Measurements from ENCODE around the gene TPGS1. TPM values are rescaled to one million over a fixed set of nuclear protein-coding genes. Genes with fewer than 3 reads are reported as not detected.

Gene TPGS1
- total RNA-seq, 1 donor = 29.6 TPM

DNA sequence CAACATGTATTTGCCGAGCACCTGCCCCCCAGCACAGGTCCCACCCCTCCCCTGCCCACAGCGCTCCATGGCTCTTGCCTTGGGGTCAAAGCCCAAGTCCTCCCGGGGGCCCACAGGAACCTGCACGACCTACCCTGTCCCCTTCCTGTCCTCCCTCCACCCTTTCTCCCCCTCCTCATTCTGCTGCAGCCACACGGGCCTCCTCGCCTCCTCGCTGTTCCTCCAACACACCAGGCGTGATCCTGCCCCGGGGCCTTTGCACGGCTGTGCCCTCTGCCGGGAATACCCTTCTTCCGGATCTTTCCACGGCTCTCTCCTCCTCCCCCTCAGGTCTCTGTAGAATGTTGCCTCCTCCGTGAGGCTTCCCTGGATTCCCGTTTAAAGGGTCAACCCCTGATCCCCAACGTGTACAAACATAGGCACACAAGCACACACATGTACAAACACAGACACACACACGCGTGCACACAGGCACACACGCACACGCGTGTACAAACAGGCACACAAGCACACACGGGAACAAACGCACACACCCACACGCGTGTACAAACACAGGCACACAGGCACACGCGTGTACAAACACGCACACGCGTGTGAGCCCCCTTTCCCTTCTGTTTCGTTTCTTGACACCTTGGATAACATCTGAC, 8.2 kb upstream of the TPGS1 start:
- H3K4me1 ChIP-seq (ENCODE audit: insufficient read depth, low read length) = peaks cover 9% of the 10 kb centered on the region
- peaks cover 19% of the 10 kb centered on the region for H3K27me3 ChIP-seq (ENCODE audit: insufficient read depth, low read length)
- H3K9me3 ChIP-seq (ENCODE audit: low read depth, low read length) = no peaks in the 10 kb centered on the region
- H3K4me3 ChIP-seq (ENCODE audit: low read length) = no peak overlapping the region

DNA sequence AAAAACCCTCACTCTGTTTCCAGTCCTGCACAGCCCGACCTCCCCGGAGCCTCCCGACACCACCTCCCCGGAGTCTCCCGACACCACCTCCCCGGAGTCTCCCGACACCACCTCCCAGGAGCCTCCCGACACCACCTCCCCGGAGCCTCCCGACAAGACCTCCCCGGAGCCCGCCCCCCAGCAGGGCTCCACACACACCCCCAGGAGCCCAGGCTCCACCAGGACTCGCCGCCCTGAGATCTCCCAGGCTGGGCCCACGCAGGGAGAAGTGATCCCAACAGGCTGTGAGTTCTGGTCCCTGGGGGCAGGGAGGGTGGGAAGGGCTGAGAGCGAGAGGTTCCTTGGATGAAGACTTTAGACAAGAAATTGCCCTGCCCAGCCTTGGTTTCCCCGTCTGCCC, 5.7 kb upstream of the TPGS1 start:
- Histone ChIP-seq H3K4me1 (ENCODE audit: insufficient read depth, low read length) (peaks cover 20% of the 10 kb centered on the region), H3K4me3 (ENCODE audit: low read length) (no peak overlapping the region), H3K27me3 (ENCODE audit: insufficient read depth, low read length) (peaks cover 14% of the 10 kb centered on the region), H3K9me3 (ENCODE audit: low read depth, low read length) (no peaks in the 10 kb centered on the region)

DNA sequence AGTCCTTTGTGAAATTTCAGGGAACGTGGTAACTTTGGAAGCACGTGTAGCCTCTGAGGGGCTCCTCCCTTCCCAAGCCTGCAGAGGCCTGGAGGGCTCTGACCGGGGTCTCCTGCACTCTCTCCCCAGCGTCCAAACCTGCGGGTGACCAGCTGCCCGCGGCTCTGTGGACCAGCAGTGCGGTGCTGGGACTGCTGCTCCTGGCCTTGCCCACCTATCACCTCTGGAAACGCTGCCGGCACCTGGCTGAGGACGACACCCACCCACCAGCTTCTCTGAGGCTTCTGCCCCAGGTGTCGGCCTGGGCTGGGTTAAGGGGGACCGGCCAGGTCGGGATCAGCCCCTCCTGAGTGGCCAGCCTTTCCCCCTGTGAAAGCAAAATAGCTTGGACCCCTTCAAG, 2.7 kb upstream of the TPGS1 start:
- H3K27me3 ChIP-seq (ENCODE audit: insufficient read depth, low read length) = peaks cover under 1% of the 10 kb centered on the region
- H3K4me3 ChIP-seq (ENCODE audit: low read length) = no peak overlapping the region
- no peaks in the 10 kb centered on the region for H3K9me3 ChIP-seq (ENCODE audit: low read depth, low read length)
- H3K4me1 ChIP-seq (ENCODE audit: insufficient read depth, low read length) = peaks cover 34% of the 10 kb centered on the region

DNA sequence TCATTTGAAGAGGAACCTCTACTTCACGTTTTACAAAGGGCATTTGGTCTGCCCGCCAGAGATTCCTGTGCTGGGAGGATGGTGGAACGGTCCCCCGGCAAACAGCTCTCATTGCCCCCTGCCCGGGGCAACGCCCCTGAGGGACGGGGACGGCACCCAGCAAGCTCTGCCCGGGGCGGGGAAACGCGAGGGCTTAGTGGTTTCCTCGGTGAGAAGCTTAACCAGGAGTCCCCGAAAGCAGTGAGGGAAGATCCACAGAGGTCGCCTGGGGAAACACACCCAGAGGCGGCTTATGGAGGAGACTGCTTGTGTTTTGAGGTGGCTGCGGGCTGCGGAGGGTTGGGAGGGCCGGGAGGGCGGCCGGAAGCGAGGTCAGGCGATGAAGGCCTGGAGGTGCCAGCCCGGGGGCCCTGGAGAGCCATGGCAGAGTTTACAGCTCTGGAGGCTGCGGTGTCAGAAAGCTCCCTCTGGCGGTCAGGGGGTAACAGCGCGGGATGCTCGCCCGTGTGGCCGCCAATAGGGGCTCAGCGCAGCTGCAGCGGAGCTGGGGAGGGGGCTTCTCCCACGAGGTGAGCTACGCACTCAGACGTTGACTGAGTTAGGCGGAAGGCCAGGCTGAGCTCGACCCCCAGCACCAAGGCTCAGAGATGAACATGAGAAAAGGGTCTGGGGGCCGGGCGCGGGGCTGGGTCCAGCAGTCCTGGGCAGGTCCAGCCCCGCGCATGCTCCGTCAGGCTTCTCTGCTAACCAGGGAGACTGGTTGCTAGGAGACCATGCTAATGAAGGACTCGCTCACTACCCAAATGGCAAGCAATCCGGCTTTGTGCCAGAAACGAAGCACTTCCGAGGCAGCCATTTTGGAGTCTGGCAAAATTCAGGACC, 652 bp upstream of the TPGS1 start:
- peaks cover 55% of the 10 kb centered on the region for H3K4me1 ChIP-seq (ENCODE audit: insufficient read depth, low read length)
- no peaks in the 10 kb centered on the region for H3K27me3 ChIP-seq (ENCODE audit: insufficient read depth, low read length)
- peak overlapping the region; percentile 96 for H3K4me3 ChIP-seq (ENCODE audit: low read length)

DNA sequence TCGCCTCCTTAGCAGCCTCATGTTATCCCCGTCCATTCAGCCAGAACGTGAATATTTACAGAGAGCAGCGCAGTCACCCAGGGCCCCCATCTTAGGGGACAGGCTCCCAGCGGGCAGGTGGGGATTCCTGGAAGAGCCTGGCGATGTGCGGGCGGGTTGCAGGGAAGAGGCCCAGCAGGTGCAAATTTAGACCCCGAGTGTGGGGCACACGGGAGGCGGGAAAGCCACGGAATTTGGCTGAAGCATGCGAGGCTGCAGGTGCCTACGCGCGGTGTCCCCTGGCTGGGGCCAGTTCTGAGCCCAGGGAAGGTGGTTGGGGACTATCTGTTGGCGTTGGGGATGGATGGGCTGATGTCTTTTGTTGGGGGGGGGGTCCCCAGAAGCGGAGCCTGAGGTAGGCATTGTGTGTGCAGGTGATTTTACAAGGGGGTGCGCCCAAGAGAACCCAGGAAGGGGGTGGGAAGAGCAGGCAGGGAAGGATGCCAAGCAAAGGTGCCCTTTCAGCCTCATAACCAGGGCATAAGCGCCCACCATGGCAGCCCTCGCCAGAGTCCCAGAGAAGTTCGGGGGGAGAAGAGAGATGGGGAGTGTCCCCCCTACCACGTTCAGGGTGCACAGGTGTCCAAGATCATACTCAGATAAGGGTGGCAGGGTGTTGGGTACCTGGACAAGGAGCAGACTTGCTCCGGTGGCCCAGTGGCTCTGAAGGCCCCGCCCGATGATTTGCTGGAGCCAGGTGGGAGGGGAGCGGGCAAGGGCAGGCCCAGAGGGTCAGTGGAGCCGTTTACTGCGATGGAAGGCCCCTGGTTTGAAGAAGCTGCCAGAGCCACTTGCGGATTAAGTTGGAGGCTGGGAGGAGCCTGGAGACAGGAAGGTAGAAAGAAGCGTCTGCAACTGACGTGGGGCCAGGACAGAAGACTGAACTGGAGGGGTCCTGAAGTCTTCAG, 1.2 kb downstream of the TPGS1 start:
- peaks cover 60% of the 10 kb centered on the region for H3K4me1 ChIP-seq (ENCODE audit: insufficient read depth, low read length)
- no peaks in the 10 kb centered on the region for H3K9me3 ChIP-seq (ENCODE audit: low read depth, low read length)
- H3K27me3 ChIP-seq (ENCODE audit: insufficient read depth, low read length) = no peaks in the 10 kb centered on the region
- peak overlapping the region; percentile 96 for H3K4me3 ChIP-seq (ENCODE audit: low read length)

More for the DNA sequence above, 652 bp upstream of the TPGS1 start:
- no peaks in the 10 kb centered on the region for H3K9me3 ChIP-seq (ENCODE audit: low read depth, low read length)

DNA sequence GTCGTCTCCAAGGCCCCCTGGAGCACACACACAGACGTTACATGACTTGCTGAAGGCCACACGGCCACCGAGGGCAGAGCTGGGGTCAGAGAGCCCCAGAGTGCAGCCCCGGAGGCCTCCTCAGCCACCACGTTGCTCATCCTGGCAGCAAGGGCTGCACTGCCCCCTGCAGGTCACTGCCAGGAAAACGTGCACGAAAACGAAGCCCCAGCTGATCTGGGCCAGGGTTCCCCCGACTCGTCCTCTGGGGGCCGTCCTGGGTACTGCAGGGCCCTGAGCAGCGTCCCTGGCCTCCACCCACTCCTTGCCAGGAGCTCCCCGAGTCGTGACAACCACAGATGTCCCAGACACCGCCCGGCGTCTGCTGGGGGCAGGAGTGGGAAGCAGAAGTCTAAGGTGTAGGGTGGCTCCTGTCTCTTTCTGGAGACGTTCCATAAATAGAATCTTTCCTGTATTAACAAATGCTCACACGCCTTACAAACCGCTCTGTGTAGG, 3.4 kb downstream of the TPGS1 start:
- H3K4me1 ChIP-seq (ENCODE audit: insufficient read depth, low read length) = peaks cover 58% of the 10 kb centered on the region
- H3K9me3 ChIP-seq (ENCODE audit: low read depth, low read length) = no peaks in the 10 kb centered on the region
- no peaks in the 10 kb centered on the region for H3K27me3 ChIP-seq (ENCODE audit: insufficient read depth, low read length)
- peak overlapping the region; percentile 15 for H3K4me3 ChIP-seq (ENCODE audit: low read length)

DNA sequence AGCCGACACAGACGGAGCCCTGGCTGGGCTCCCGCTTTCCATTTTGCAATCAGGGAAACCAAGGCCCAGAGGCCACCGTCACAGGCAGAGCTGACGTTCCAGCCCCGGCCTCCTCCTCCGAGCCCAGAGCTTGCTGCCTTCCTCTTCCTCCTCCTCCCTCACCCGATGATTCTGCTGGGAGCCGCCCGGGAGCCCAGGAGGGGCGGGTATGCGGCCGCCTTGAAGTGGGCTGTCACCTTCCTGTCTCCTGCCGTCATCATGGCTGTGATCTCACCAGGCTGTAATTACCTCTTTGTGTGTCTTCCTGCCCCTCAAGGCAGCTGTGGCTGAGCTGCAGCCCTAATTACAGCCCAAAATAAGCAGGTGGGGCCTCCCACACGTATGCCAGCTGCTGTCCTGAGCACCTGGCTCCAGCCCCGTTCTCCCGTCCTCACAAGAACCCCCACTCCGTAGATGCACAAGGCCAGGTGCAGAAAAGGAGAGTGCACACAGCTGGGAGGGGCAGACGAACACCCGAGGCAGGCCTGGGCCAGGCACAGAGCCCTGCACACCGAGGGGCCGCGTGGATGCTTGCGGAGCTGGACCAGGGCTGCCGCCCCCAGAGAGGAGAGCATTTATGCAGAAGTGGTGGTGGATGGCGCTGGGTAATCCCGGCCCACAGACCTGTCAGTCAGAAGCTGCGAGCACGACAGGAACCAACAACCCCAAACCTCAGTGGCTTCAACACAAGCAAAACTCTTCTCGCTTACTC, 4.0 kb downstream of the TPGS1 start:
- H3K4me3 ChIP-seq (ENCODE audit: low read length) = peak overlapping the region; percentile 15
- no peaks in the 10 kb centered on the region for H3K27me3 ChIP-seq (ENCODE audit: insufficient read depth, low read length)
- peaks cover 52% of the 10 kb centered on the region for H3K4me1 ChIP-seq (ENCODE audit: insufficient read depth, low read length)
- no peaks in the 10 kb centered on the region for H3K9me3 ChIP-seq (ENCODE audit: low read depth, low read length)

DNA sequence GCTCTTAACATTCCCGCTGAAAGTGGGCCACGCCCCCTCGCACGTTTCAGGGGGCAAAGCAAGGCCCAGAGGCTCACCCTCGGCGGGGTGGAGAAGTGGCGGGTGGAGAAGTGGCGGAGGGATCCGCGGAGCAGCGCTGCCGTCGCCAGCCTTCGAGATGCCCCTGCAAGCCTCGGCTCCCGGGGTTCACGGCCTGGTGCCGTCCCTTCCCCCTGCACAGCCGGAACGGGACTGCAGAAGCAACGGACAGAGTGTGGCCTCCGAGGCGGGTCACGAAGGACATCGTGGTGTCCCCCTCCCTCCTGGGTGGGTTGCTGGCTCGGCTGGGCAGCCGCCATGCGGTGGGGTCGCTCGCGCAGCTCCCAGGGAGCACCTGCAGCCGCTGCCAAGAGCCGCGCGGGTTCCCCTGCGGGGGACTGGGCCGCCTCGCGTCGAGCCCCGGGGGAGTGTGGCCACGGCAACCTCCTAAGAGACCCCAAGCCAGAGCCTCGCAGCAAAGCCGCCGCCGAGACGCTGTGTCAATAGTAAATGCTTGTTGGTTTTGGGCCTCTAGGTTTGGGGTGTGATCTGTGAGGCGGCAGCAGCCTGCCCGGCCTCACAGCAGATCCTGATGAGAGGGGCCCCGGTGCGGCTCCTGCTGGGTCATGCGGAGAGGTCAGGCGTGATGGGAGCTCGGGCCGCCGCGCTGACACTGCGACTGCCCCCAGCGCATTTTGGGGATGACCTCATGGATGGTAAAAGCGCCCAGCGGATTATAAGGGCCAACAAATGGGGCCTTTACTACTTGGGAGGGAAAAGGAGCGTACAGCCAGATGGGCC, 5.5 kb downstream of the TPGS1 start:
- Histone ChIP-seq H3K27me3 (ENCODE audit: insufficient read depth, low read length) (no peaks in the 10 kb centered on the region), H3K4me1 (ENCODE audit: insufficient read depth, low read length) (peaks cover 49% of the 10 kb centered on the region), H3K9me3 (ENCODE audit: low read depth, low read length) (no peaks in the 10 kb centered on the region), H3K4me3 (ENCODE audit: low read length) (no peak overlapping the region)

DNA sequence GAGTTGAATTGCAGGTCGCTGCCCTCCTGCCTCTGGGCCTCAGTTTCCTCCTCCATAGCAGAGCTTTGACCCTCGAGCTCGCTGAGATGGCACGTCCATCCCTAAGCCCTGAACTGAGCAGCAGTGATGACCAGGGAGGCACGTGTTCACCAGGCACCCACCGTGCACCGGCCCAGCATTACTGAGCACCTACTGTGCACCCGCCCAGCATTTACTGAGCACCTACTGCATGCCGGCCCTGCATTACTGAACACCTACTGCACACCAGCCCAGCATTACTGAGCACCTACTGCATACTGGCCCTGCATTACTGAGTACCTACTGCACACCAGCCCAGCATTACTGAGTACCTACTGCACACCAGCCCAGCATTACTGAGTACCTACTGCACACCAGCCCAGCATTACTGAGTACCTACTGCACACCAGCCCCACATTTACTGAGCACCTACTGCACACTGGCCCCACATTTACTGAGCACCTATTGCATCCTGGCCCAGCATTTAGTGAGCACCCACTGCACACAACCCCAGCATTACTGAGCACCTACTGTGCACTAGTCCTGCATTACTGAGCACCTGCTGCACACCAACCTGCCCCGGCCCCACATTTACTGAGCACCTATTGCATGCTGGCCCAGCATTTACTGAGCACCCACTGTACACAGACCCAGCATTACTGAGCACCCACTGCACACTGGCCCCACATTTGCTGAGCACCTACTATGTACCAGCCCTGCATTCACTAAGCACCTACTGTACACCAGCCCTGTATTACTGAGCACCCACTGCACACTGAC, 6.3 kb downstream of the TPGS1 start:
- H3K9me3 ChIP-seq (ENCODE audit: low read depth, low read length) = no peaks in the 10 kb centered on the region
- H3K27me3 ChIP-seq (ENCODE audit: insufficient read depth, low read length) = no peaks in the 10 kb centered on the region
- H3K4me1 ChIP-seq (ENCODE audit: insufficient read depth, low read length) = peaks cover 41% of the 10 kb centered on the region
- H3K4me3 ChIP-seq (ENCODE audit: low read length) = no peak overlapping the region

DNA sequence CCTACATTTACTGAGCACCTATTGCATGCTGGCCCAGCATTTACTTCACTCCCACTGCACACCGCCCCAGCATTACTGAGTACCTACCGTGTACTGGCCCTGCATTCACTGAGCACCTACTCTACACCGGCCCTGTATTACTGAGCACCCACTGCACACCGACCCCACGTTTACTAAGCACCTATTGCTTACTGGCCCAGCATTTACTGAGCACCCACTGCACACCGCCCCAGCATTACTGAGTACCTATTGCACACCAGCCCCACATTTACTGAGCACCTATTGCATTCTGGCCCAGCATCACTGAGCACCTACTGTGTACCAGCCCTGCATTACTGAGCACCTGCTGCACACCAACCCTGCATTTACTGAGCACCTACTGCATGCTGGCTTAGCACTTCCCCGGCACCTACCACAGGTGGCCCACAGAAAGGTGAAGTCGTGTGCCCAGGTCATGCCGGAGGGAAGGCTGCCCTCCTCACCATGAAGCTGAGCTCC, 6.9 kb downstream of the TPGS1 start:
- Histone ChIP-seq H3K4me3 (ENCODE audit: low read length) (no peak overlapping the region), H3K9me3 (ENCODE audit: low read depth, low read length) (no peaks in the 10 kb centered on the region), H3K4me1 (ENCODE audit: insufficient read depth, low read length) (peaks cover 34% of the 10 kb centered on the region)

DNA sequence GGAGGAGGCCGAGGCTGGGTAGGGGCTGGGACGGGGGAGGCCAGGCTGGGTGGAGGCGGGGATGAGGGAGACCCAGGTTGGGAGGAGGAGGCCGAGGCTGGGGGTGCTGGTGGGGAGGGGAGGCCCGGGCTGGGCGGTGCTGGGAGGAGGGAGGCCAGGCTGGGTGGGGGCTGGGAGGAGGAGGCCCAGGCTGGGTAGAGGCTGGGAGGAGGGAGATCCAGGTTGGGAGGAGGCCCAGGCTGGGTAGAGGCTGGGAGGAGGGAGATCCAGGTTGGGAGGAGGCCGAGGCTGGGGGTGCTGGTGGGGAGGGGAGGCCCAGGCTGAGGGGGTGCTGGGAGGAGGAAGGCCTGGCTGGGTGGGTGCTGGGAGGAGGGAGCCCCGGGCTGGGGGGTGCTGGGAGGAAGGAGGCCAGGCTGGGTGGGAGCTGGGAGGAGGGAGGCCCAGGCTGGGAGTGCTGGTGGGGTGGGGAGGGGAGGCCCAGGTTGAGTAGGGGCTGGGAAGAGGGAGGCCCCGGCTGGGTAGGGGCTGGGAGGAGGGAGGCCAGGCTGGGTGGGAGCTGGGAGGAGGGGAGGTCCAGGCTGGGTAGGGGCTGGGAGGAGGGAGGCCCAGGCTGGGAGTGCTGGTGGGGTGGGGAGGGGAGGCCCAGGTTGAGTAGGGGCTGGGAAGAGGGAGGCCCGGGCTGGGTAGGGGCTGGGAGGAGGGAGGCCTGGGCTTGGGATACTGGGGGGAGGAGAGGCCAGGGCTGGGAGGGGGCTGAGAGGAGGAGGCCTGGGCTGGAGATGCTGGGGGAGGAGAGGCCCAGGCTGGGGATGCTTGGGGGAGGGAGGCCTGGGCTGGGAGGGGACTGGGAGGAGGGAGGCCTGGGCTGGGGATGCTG, 10.7 kb downstream of the TPGS1 start:
- Histone ChIP-seq H3K4me3 (ENCODE audit: low read length) (no peak overlapping the region), H3K27me3 (ENCODE audit: insufficient read depth, low read length) (no peaks in the 10 kb centered on the region), H3K9me3 (ENCODE audit: low read depth, low read length) (no peaks in the 10 kb centered on the region), H3K4me1 (ENCODE audit: insufficient read depth, low read length) (no peaks in the 10 kb centered on the region)

More for the DNA sequence above, 6.9 kb downstream of the TPGS1 start:
- no peaks in the 10 kb centered on the region for H3K27me3 ChIP-seq (ENCODE audit: insufficient read depth, low read length)

DNA sequence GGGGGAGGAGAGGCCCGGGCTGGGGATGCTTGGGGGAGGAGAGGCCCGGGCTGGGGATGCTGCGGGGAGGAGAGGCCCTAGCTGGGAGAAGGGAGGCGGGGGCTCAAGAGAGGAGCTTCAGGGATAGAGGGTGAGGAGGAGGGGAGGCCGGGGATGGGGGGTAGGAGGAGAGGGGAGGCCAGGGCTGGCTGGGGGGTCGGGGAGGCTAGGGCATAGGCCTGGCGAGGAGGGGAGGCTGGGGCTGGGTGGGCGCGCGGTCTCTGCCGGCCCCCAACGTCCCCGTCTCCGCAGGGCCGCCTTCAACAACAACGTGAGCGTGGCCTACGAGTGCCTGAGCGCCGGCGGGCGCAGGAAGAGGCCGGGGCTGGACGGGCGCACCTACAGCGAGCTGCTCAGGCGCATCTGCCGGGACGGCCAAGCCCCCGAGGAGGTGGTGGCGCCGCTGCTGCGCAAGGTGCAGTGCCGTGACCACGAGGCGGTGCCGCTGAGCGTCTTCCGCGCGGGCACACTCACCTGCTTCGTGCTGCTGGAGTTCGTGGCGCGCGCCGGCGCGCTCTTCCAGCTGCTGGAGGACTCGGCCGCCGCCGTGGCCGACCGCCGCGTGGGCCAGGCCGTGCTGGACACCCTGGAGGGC, 11.4 kb downstream of the TPGS1 start:
- Histone ChIP-seq H3K27me3 (ENCODE audit: insufficient read depth, low read length) (no peaks in the 10 kb centered on the region), H3K9me3 (ENCODE audit: low read depth, low read length) (no peaks in the 10 kb centered on the region), H3K4me3 (ENCODE audit: low read length) (no peak overlapping the region), H3K4me1 (ENCODE audit: insufficient read depth, low read length) (no peaks in the 10 kb centered on the region)

Data from mononuclear cell (primary cell).